NCI-H526 (cell line): ENCODE results near the gene ATF7IP.
"Not testable (repeated sequence)": the region's sequence is repeated elsewhere in the genome, so short reads cannot be mapped to it uniquely, and the experiment has no call there.

Experiments
- DNase-seq, 2 experiments: peaks; one replicate each; lab custom pipeline; 2025; lab: John Stamatoyannopoulos, UW

Gene ATF7IP

GRCh38 chr12:14379508-14379907, 14.0 kb downstream of the ATF7IP start:
- no peak for DNase-seq

- DNase-seq: peak; percentile 90
Measured at GRCh38 chr12:14384783-14385638, 19.5 kb downstream of the ATF7IP start.

- DNase-seq: no peak
Measured at GRCh38 chr12:14387219-14387871, 21.9 kb downstream of the ATF7IP start.

GRCh38 chr12:14390449-14390848, 25.0 kb downstream of the ATF7IP start:
- DNase-seq: no peak

- peak in 1 of 2 experiments; percentile 18 for DNase-seq
Measured at GRCh38 chr12:14390870-14391530, 25.5 kb downstream of the ATF7IP start.

GRCh38 chr12:14393751-14394150, 28.3 kb downstream of the ATF7IP start:
- peak in 1 of 2 experiments; percentile 52 for DNase-seq

GRCh38 chr12:14394317-14395073, 29.0 kb downstream of the ATF7IP start:
- DNase-seq: peak; percentile 95 to 97

- DNase-seq: peak; percentile 61 to 64
Measured at GRCh38 chr12:14395074-14395778, 29.7 kb downstream of the ATF7IP start.

GRCh38 chr12:14396071-14396470, 30.6 kb downstream of the ATF7IP start:
- DNase-seq: peak in 1 of 2 experiments; percentile 23

- DNase-seq: no peak
Measured at GRCh38 chr12:14399871-14400270, 34.4 kb downstream of the ATF7IP start.

GRCh38 chr12:14400599-14400998, 35.1 kb downstream of the ATF7IP start:
- no peak for DNase-seq

- DNase-seq: not testable (repeated sequence)
Measured at GRCh38 chr12:14401267-14401666, 35.8 kb downstream of the ATF7IP start.

- DNase-seq: peak in 1 of 2 experiments; percentile 3
Measured at GRCh38 chr12:14402697-14403096, 37.2 kb downstream of the ATF7IP start.

GRCh38 chr12:14403293-14403692, 37.8 kb downstream of the ATF7IP start:
- peak in 1 of 2 experiments; percentile 25 for DNase-seq

- peak; percentile 87 to 92 for DNase-seq
Measured at GRCh38 chr12:14403711-14404196, 38.3 kb downstream of the ATF7IP start.

GRCh38 chr12:14405407-14405806, 39.9 kb downstream of the ATF7IP start:
- DNase-seq: not testable (repeated sequence)

- DNase-seq: peak in 1 of 2 experiments; percentile 11
Measured at GRCh38 chr12:14408208-14408607, 42.7 kb downstream of the ATF7IP start.

- DNase-seq: no peak
Measured at GRCh38 chr12:14410177-14410576, 44.7 kb downstream of the ATF7IP start.

GRCh38 chr12:14410841-14411569, 45.5 kb downstream of the ATF7IP start:
- no peak for DNase-seq

- peak; percentile 33 to 35 for DNase-seq
Measured at GRCh38 chr12:14416658-14417057, 51.2 kb downstream of the ATF7IP start.
